C4-2B (cell line): ENCODE measurements around the gene ZNF341.

Experiments used
- H3K27ac ChIP-seq: fragments of 450-650 bp; 2 replicates; pipeline ENCODE4 v1.5.1; 2017
- CTCF ChIP-seq: fragments of 450-650 bp; conservative IDR thresholded peaks from 2 replicates; pipeline ENCODE4 v1.5.1; 2017; ENCODE audit warnings: mild to moderate bottlenecking
- ZFX ChIP-seq: fragments of 450-650 bp; IDR thresholded peaks from 2 replicates; pipeline ENCODE4 v1.6.1; 2017

ZNF341 gene

GRCh38 chr20:33838035-33838864 lies 106.5 kb downstream of the ZNF341 start:
- no peak for TF ChIP-seq CTCF
- TF ChIP-seq ZFX: no peak
- H3K27ac ChIP-seq: no peak overlapping the region

GRCh38 chr20:33839591-33839990 lies 107.8 kb downstream of the ZNF341 start:
- TF ChIP-seq ZFX: no peak
- TF ChIP-seq CTCF: no peak
- H3K27ac ChIP-seq: no peak overlapping the region

- TF ChIP-seq ZFX (no peak), CTCF (no peak)
- H3K27ac ChIP-seq: no peak overlapping the region
These were observed 108.4 kb downstream of the ZNF341 start for GRCh38 chr20:33840160-33840559.

- no peak overlapping the region for H3K27ac ChIP-seq
- TF ChIP-seq ZFX: no peak
- TF ChIP-seq CTCF: no peak
These were observed 109.1 kb downstream of the ZNF341 start for GRCh38 chr20:33840759-33841435.

GRCh38 chr20:33841436-33841799 lies 109.6 kb downstream of the ZNF341 start:
- TF ChIP-seq CTCF: no peak
- no peak for TF ChIP-seq ZFX
- H3K27ac ChIP-seq: no peak overlapping the region
